H1 (cell line): ENCODE measurements around the gene RUVBL1. TPM values are rescaled to one million over a fixed set of nuclear protein-coding genes. Genes with fewer than 3 reads are reported as not detected.

Source experiments
- BCL11A ChIP-seq, 2 experiments: IDR thresholded peaks; one replicate each; pipeline ENCODE4 v1.6.1; 2011; ENCODE audit warnings: low read depth in 2 of 2, low read length in 2 of 2, mild to moderate bottlenecking in 2 of 2
- CHD1 ChIP-seq: IDR thresholded peaks from 2 replicates; pipeline ENCODE4 v1.6.1; 2012; ENCODE audit warnings: low read depth, low read length, improper control_type of control experiment
- POLR2A ChIP-seq, 2 experiments: IDR thresholded peaks; 1 replicate in 1 of 2; 2 replicates in 1 of 2; pipeline ENCODE4 v1.6.1; 2011; ENCODE audit warnings: low read depth in 2 of 2, low read length in 2 of 2, mild to moderate bottlenecking in 2 of 2; ENCODE audit errors: control extremely low read depth in 1 of 2
- SP2 ChIP-seq: IDR thresholded peaks from 2 replicates; pipeline ENCODE4 v1.6.1; 2012; ENCODE audit warnings: mild to moderate bottlenecking, low read length, inconsistent platforms
- TBP ChIP-seq: IDR thresholded peaks from 2 replicates; pipeline ENCODE4 v1.6.1; 2011; ENCODE audit warnings: low read depth, low read length, improper control_type of control experiment
- polyA plus RNA-seq, 7 experiments: library from polyadenylated mRNA; depleted of rRNA in 3 of 7; stranded (reverse) in 5 of 7; unstranded in 2 of 7; fragments of >200 nt in 5 of 7; fragments of 200-250 nt in 2 of 7; gene quantifications; 1 replicate in 5 of 7; 2 replicates in 1 of 7; 4 replicates in 1 of 7; pipeline versions ENCODE4 v1.2.1 to v1.2.3, GENCODE V29; 2011 to 2013; ENCODE audit warnings: missing spikeins in 2 of 7, mixed read lengths in 2 of 7
- total RNA-seq: library from RNA; stranded (reverse); fragmentation: NEBNext Ultra II Directional; extraction: Animal tissue kit (Norgen Biotek cat#: 25700); gene quantifications from 2 replicates; pipeline ENCODE4 v1.2.1, GENCODE V29; 2021
- TF ChIP-seq, protein P1 (sequence below): IDR thresholded peaks from 2 replicates; pipeline ENCODE4 v1.6.1; 2012; ENCODE audit warnings: low read length, inconsistent platforms

The RUVBL1 gene
- total and polyA plus RNA-seq, 2 of the 8 experiments (the other 6 are each of a cell fraction or from before 2014, with no cell fraction given): 112 to 135 TPM

GRCh38 chr3:128089135-128089534, 34.5 kb downstream of the RUVBL1 start (continued):
- TF ChIP-seq, protein P1, sequence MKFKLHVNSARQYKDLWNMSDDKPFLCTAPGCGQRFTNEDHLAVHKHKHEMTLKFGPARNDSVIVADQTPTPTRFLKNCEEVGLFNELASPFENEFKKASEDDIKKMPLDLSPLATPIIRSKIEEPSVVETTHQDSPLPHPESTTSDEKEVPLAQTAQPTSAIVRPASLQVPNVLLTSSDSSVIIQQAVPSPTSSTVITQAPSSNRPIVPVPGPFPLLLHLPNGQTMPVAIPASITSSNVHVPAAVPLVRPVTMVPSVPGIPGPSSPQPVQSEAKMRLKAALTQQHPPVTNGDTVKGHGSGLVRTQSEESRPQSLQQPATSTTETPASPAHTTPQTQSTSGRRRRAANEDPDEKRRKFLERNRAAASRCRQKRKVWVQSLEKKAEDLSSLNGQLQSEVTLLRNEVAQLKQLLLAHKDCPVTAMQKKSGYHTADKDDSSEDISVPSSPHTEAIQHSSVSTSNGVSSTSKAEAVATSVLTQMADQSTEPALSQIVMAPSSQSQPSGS: no peak
- TF ChIP-seq POLR2A (IDR thresholded peaks at IDR 0.05; ENCODE audit: control extremely low read depth in 1 of 2, low read depth in 2 of 2, low read length in 2 of 2) (no peak), TBP (no peak), CHD1 (no peak), BCL11A (IDR thresholded peaks at IDR 0.05; ENCODE audit: low read depth in 2 of 2, low read length in 2 of 2) (no peak), SP2 (no peak)
